Cardiac atrium fibroblast (primary cell): ENCODE results near the gene LPAR5. TPM values are rescaled to one million over a fixed set of nuclear protein-coding genes. Genes with fewer than 3 reads are reported as not detected.

Experiments used
- total RNA-seq: library from RNA; depleted of rRNA; stranded (reverse); fragments of >200 nt; gene quantifications from 2 replicates; pipeline ENCODE4 v1.2.3, GENCODE V29; 2015

Gene LPAR5
- total RNA-seq = not detected in 2 replicates

GRCh38 chr12:6635856-6636531 lies at the start of gene LPAR5:
TSS of gene LPAR5 (minus strand) at chr12:6635959. CDS start at chr12:6621248, 14,711 bp downstream.

GRCh38 chr12:6662906-6663742 lies 27.4 kb upstream of the LPAR5 start, which contains the start of gene ING4:
TSS of gene ING4 (minus strand) at chr12:6663119. CDS start at chr12:6663101, 18 bp downstream.

GRCh38 chr12:6647083-6647604 lies 11.4 kb upstream of the LPAR5 start, which contains the start of gene ACRBP:
TSS of gene ACRBP (minus strand) at chr12:6647432. CDS start at chr12:6647366, 66 bp downstream.

Other genes with a start within 250 kb of the LPAR5 start
- gene CD27, start 191.0 kb downstream of the LPAR5 start, total RNA-seq = not detected in 2 replicates
- 12.6 and 19.3 TPM in 2 replicates for gene TAPBPL, start 183.9 kb downstream of the LPAR5 start, total RNA-seq
- gene VAMP1, start 165.3 kb downstream of the LPAR5 start, total RNA-seq = 3.1 and 3.8 TPM in 2 replicates
- 46.6 and 82.8 TPM in 2 replicates for gene MRPL51, start 142.7 kb downstream of the LPAR5 start, total RNA-seq
- gene NCAPD2, start 141.9 kb downstream of the LPAR5 start, total RNA-seq = 19.9 and 26.5 TPM in 2 replicates
- gene GAPDH, start 101.4 kb downstream of the LPAR5 start, total RNA-seq = 11,290 and 11,537 TPM in 2 replicates
- 11.7 and 12.3 TPM in 2 replicates for gene IFFO1, start 79.9 kb downstream of the LPAR5 start, total RNA-seq
- 20.1 and 27.1 TPM in 2 replicates for gene NOP2, start 67.7 kb downstream of the LPAR5 start, total RNA-seq
- gene CHD4, start 28.6 kb downstream of the LPAR5 start, total RNA-seq = 144 and 191 TPM in 2 replicates
- 0.32 TPM in 1 of 2 replicates, not detected in the other for gene ACRBP, start 11.5 kb upstream of the LPAR5 start, total RNA-seq
- 20.8 and 26.9 TPM in 2 replicates for gene ING4, start 27.2 kb upstream of the LPAR5 start, total RNA-seq
- 25.1 and 33.4 TPM in 2 replicates for gene ZNF384, start 53.4 kb upstream of the LPAR5 start, total RNA-seq
- gene PIANP, start 64.9 kb upstream of the LPAR5 start, total RNA-seq = not detected in 2 replicates
- 85.7 and 96.7 TPM in 2 replicates for gene COPS7A, start 88.1 kb upstream of the LPAR5 start, total RNA-seq
- gene MLF2, start 117.2 kb upstream of the LPAR5 start, total RNA-seq = 194 and 295 TPM in 2 replicates
- gene PTMS, start 130.4 kb upstream of the LPAR5 start, total RNA-seq = 162 and 171 TPM in 2 replicates
- gene LAG3, start 136.6 kb upstream of the LPAR5 start, total RNA-seq = 0.16 TPM in 1 of 2 replicates, not detected in the other
- 2.6 and 2.9 TPM in 2 replicates for gene CD4, start 153.6 kb upstream of the LPAR5 start, total RNA-seq
- gene GPR162, start 185.9 kb upstream of the LPAR5 start, total RNA-seq = 2.6 and 7.0 TPM in 2 replicates
- gene P3H3, start 192.4 kb upstream of the LPAR5 start, total RNA-seq = 33.7 and 53.1 TPM in 2 replicates
- gene GNB3, start 205.0 kb upstream of the LPAR5 start, total RNA-seq = 2.5 TPM in 1 of 2 replicates, not detected in the other
- 8.3 and 16.2 TPM in 2 replicates for gene CDCA3, start 215.3 kb upstream of the LPAR5 start, total RNA-seq
- gene USP5, start 216.2 kb upstream of the LPAR5 start, total RNA-seq = 48.9 and 59.5 TPM in 2 replicates
- gene TPI1, start 231.6 kb upstream of the LPAR5 start, total RNA-seq = 2,290 and 2,319 TPM in 2 replicates
- 2.4 and 3.8 TPM in 2 replicates for gene SPSB2, start 237.3 kb upstream of the LPAR5 start, total RNA-seq